CD4-positive, alpha-beta memory T cell (primary cell): Measurements from ENCODE around the gene CTNNA2. TPM values are rescaled to one million over a fixed set of nuclear protein-coding genes. Genes with fewer than 3 reads are reported as not detected.

Source experiments
- CTCF ChIA-PET: fragments of 350-600 bp; sonication (Branson Sonifier 250); formaldehyde crosslinking; loops from one replicate; lab custom pipeline; 2021; ENCODE audit warnings: inconsistent platforms; ENCODE audit not compliant: partially characterized antibody; lab: Charles Lee
- POLR2A ChIA-PET: fragments of 350-600 bp; sonication (Branson Sonifier 250); formaldehyde crosslinking; loops from one replicate; lab custom pipeline; 2021; ENCODE audit not compliant: partially characterized antibody; lab: Charles Lee
- DNase-seq, 5 donors: peaks; one replicate each; pipeline versions ENCODE4 v3.0.0 to v3.0.0-alpha.2; 2020 to 2022; ENCODE audit warnings: mixed read lengths in 1 of 5
- H3K27ac ChIP-seq: one replicate; pipeline ENCODE4 v1.7.0; 2013; ENCODE audit warnings: low read depth, low read length
- H3K27me3 ChIP-seq: 2 replicates; pipeline ENCODE4 v1.7.0; 2013; ENCODE audit warnings: mild to moderate bottlenecking, low read length, moderate library complexity; ENCODE audit not compliant: insufficient read depth
- H3K36me3 ChIP-seq: 2 replicates; pipeline ENCODE4 v1.7.0; 2013; ENCODE audit warnings: mild to moderate bottlenecking, low read length, moderate library complexity; ENCODE audit not compliant: insufficient read depth
- H3K4me1 ChIP-seq: 2 replicates; pipeline ENCODE4 v1.7.0; 2013; ENCODE audit warnings: mild to moderate bottlenecking, low read length, moderate library complexity; ENCODE audit not compliant: insufficient read depth
- H3K4me3 ChIP-seq, 2 donors: one replicate each; pipeline ENCODE4 v1.7.0; 2013; ENCODE audit warnings: low read length in 2 of 2, mild to moderate bottlenecking in 1 of 2
- H3K9me3 ChIP-seq, 2 donors: one replicate each; pipeline ENCODE4 v1.7.0; 2013; ENCODE audit warnings: low read length in 2 of 2, control low read depth in 1 of 2; ENCODE audit not compliant: control insufficient read depth in 1 of 2
- H3K27ac Mint-ChIP-seq, 7 donors: one replicate each; pipeline ENCODE4 v1.8.0; 2020 to 2021; ENCODE audit warnings: mixed read lengths in 7 of 7, mild to moderate bottlenecking in 6 of 7, inconsistent platforms in 3 of 7, moderate library complexity in 3 of 7
- H3K27me3 Mint-ChIP-seq, 2 donors: one replicate each; pipeline ENCODE4 v1.8.0; 2020 to 2021; ENCODE audit warnings: mixed read lengths in 2 of 2
- H3K36me3 Mint-ChIP-seq, 2 donors: one replicate each; pipeline ENCODE4 v1.8.0; 2020 to 2021; ENCODE audit warnings: mixed read lengths in 2 of 2, inconsistent platforms in 1 of 2, mild to moderate bottlenecking in 1 of 2
- H3K4me1 Mint-ChIP-seq, 4 donors: one replicate each; pipeline ENCODE4 v1.8.0; 2020 to 2021; ENCODE audit warnings: mixed read lengths in 4 of 4, mild to moderate bottlenecking in 1 of 4
- H3K4me3 Mint-ChIP-seq, 8 donors: one replicate each; pipeline ENCODE4 v1.8.0; 2020 to 2021; ENCODE audit warnings: mixed read lengths in 8 of 8, mild to moderate bottlenecking in 7 of 8, moderate library complexity in 6 of 8, inconsistent platforms in 3 of 8
- H3K9me3 Mint-ChIP-seq, 8 donors: one replicate each; pipeline ENCODE4 v1.8.0; 2020 to 2021; ENCODE audit warnings: mixed read lengths in 8 of 8, mild to moderate bottlenecking in 5 of 8, inconsistent platforms in 3 of 8, moderate library complexity in 1 of 8
- intact Hi-C: fragments of 100-400 bp; cut with micrococcal nuclease; formaldehyde crosslinking; loops from one replicate; pipeline ENCODE4 v1.15.1; 2023
- polyA plus RNA-seq, 2 donors: library from polyadenylated mRNA; unstranded; fragments of 300-500 nt; fragmentation: Illumina TruSeq; gene quantifications; one replicate each; pipeline ENCODE4 v1.2.3, GENCODE V29; 2021
- total RNA-seq, 2 experiments: library from RNA; stranded (reverse); gene quantifications; one replicate each; pipeline ENCODE4 v1.2.3, GENCODE V29; 2021

CTNNA2 gene
- total and polyA plus RNA-seq, 4 experiments from 2014 or later = not detected

GRCh38 chr2:79910643-79911042, 397.8 kb downstream of the CTNNA2 start:
- Histone ChIP-seq H3K9me3 (no peaks in the 10 kb centered on the region), H3K27ac (no peak overlapping the region), H3K27me3 (no peaks in the 10 kb centered on the region), H3K36me3 (no peaks in the 10 kb centered on the region), H3K4me1 (no peaks in the 10 kb centered on the region), H3K4me3 (no peak overlapping the region)
- Mint-ChIP-seq H3K27me3 (no peaks in the 10 kb centered on the region), H3K9me3 (peaks cover 0 to 8% (median 3%) of the 10 kb centered on the region in 8 donors), H3K36me3 (no peaks in the 10 kb centered on the region), H3K27ac (no peak overlapping the region), H3K4me1 (no peaks in the 10 kb centered on the region), H3K4me3 (no peak overlapping the region)
- CTCF ChIA-PET = no interaction called here
- intact Hi-C loops = no loop called here
- POLR2A ChIA-PET = no interaction called here
- no peak for DNase-seq

DNA sequence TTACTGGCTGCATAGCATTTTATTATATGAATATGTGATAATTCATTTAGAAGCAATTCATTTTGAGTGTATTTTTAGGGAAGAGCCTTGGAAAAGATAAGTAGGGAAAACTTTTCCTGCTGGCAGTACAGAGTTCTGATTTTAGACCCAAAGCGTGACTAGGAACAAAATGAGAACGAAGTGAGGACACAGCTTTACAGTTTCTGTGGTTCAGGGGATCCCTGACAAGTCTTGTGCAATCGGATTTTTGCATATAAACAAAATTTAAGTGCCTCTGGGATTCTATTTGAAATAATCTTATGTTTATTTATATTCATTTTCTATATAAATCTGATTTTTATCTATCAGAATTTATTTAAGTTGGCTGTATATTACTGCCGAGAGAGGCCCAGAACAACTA, 402.6 kb downstream of the CTNNA2 start:
- CTCF ChIA-PET = no interaction called here
- no peak overlapping the region for H3K27ac ChIP-seq
- intact Hi-C loops = no loop called here

GRCh38 chr2:79916285-79916684, 403.4 kb downstream of the CTNNA2 start:
- Histone ChIP-seq H3K4me3 (no peak overlapping the region), H3K27ac (no peak overlapping the region), H3K27me3 (no peaks in the 10 kb centered on the region), H3K9me3 (no peaks in the 10 kb centered on the region), H3K4me1 (no peaks in the 10 kb centered on the region), H3K36me3 (no peaks in the 10 kb centered on the region)
- ChIA-PET CTCF (no interaction called here), POLR2A (no interaction called here)
- no peak overlapping the region for H3K27ac Mint-ChIP-seq
- H3K9me3 Mint-ChIP-seq = peaks cover 0 to 19% (median 4%) of the 10 kb centered on the region in 8 donors
- no peak for DNase-seq
- intact Hi-C loops = no loop called here
- H3K36me3 Mint-ChIP-seq = no peaks in the 10 kb centered on the region
- H3K4me3 Mint-ChIP-seq = no peak overlapping the region
- no peaks in the 10 kb centered on the region for H3K27me3 Mint-ChIP-seq
- H3K4me1 Mint-ChIP-seq = no peaks in the 10 kb centered on the region

More for the DNA sequence above, 402.6 kb downstream of the CTNNA2 start:
- Mint-ChIP-seq H3K4me1 (no peaks in the 10 kb centered on the region), H3K36me3 (no peaks in the 10 kb centered on the region), H3K27me3 (no peaks in the 10 kb centered on the region), H3K27ac (no peak overlapping the region), H3K4me3 (no peak overlapping the region), H3K9me3 (peaks cover 0 to 19% (median 4%) of the 10 kb centered on the region in 8 donors)
- H3K36me3 ChIP-seq = no peaks in the 10 kb centered on the region
- no peak for DNase-seq
- no peaks in the 10 kb centered on the region for H3K4me1 ChIP-seq
- no peak overlapping the region for H3K4me3 ChIP-seq
- H3K9me3 ChIP-seq = no peaks in the 10 kb centered on the region
- POLR2A ChIA-PET = no interaction called here
- no peaks in the 10 kb centered on the region for H3K27me3 ChIP-seq

DNA sequence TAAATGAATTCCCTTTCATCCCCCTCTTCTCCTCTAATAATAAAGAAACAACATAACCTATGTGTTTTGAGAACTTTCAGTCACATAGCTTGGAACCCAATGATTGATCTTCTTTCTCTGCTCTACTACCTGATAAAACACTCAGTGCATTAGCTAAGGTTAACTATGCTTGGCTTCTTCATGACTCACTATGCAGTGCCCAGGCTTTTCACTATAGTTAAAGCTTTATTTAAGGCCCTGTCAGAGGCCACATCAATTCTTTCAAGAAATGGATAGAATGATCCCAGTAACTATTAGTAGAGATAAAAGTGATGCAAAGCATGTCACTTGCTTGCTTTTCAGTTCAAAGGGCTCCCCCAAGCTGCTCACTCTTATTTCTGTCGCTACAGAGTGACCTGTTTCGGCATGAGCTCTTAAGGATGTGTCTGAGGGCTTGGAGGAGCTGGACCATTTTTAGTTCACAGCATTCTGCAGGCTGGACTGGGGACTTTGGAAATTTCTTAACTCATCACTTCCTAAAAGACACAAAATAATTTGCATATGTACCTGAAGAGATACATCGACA, 407.7 kb downstream of the CTNNA2 start:
- Histone ChIP-seq H3K9me3 (no peaks in the 10 kb centered on the region), H3K27me3 (no peaks in the 10 kb centered on the region), H3K36me3 (no peaks in the 10 kb centered on the region), H3K4me3 (no peak overlapping the region), H3K27ac (no peak overlapping the region), H3K4me1 (no peaks in the 10 kb centered on the region)
- ChIA-PET POLR2A (no interaction called here), CTCF (no interaction called here)
- Mint-ChIP-seq H3K9me3 (peaks cover 0 to 15% (median 2%) of the 10 kb centered on the region in 8 donors), H3K4me1 (no peaks in the 10 kb centered on the region), H3K27me3 (no peaks in the 10 kb centered on the region), H3K4me3 (no peak overlapping the region), H3K36me3 (no peaks in the 10 kb centered on the region), H3K27ac (no peak overlapping the region)
- no peak for DNase-seq
- intact Hi-C loops = no loop called here

- H3K9me3 ChIP-seq = no peaks in the 10 kb centered on the region
- CTCF ChIA-PET = no interaction called here
- intact Hi-C loops = no loop called here
These were observed 416.8 kb downstream of the CTNNA2 start for GRCh38 chr2:79929624-79930023.

GRCh38 chr2:79935046-79935732, 422.3 kb downstream of the CTNNA2 start:
- peaks cover 0 to 1% (median 0%) of the 10 kb centered on the region in 4 donors for H3K4me1 Mint-ChIP-seq

More at GRCh38 chr2:79929624-79930023, 416.8 kb downstream of the CTNNA2 start:
- H3K27ac Mint-ChIP-seq = no peak overlapping the region
- POLR2A ChIA-PET = no interaction called here
- H3K27ac ChIP-seq = no peak overlapping the region
- peaks cover 0 to 6% (median 0%) of the 10 kb centered on the region in 8 donors for H3K9me3 Mint-ChIP-seq
- no peaks in the 10 kb centered on the region for H3K36me3 ChIP-seq
- no peak for DNase-seq
- H3K27me3 ChIP-seq = no peaks in the 10 kb centered on the region
- no peaks in the 10 kb centered on the region for H3K36me3 Mint-ChIP-seq
- H3K4me3 ChIP-seq = no peak overlapping the region
- no peak overlapping the region for H3K4me3 Mint-ChIP-seq
- no peaks in the 10 kb centered on the region for H3K27me3 Mint-ChIP-seq
- H3K4me1 Mint-ChIP-seq = no peaks in the 10 kb centered on the region
- H3K4me1 ChIP-seq = no peaks in the 10 kb centered on the region

GRCh38 chr2:79935771-79936657, 423.2 kb downstream of the CTNNA2 start:
- no peaks in the 10 kb centered on the region for H3K36me3 ChIP-seq
- no peaks in the 10 kb centered on the region for H3K27me3 ChIP-seq
- CTCF ChIA-PET = no interaction called here
- no peak overlapping the region for H3K27ac ChIP-seq
- Mint-ChIP-seq H3K4me3 (no peak overlapping the region), H3K9me3 (peaks cover 0 to 6% (median 0%) of the 10 kb centered on the region in 8 donors), H3K36me3 (no peaks in the 10 kb centered on the region), H3K27ac (no peak overlapping the region), H3K27me3 (peaks cover 0 to 1% of the 10 kb centered on the region in 2 donors), H3K4me1 (peaks cover 0 to 1% (median 0%) of the 10 kb centered on the region in 4 donors)
- DNase-seq = no peak
- POLR2A ChIA-PET = no interaction called here
- H3K4me1 ChIP-seq = no peaks in the 10 kb centered on the region
- H3K9me3 ChIP-seq = no peaks in the 10 kb centered on the region
- intact Hi-C loops = no loop called here
- H3K4me3 ChIP-seq = no peak overlapping the region

More at GRCh38 chr2:79935046-79935732, 422.3 kb downstream of the CTNNA2 start:
- no peaks in the 10 kb centered on the region for H3K9me3 ChIP-seq
- intact Hi-C loops = no loop called here
- POLR2A ChIA-PET = no interaction called here
- H3K4me1 ChIP-seq = no peaks in the 10 kb centered on the region
- H3K4me3 ChIP-seq = no peak overlapping the region
- CTCF ChIA-PET = no interaction called here
- no peak overlapping the region for H3K4me3 Mint-ChIP-seq
- no peaks in the 10 kb centered on the region for H3K36me3 Mint-ChIP-seq
- no peak for DNase-seq
- no peak overlapping the region for H3K27ac ChIP-seq
- H3K27me3 ChIP-seq = no peaks in the 10 kb centered on the region
- H3K27ac Mint-ChIP-seq = no peak overlapping the region
- H3K9me3 Mint-ChIP-seq = peaks cover 0 to 6% (median 0%) of the 10 kb centered on the region in 8 donors
- H3K27me3 Mint-ChIP-seq = peaks cover 0 to 1% of the 10 kb centered on the region in 2 donors
- no peaks in the 10 kb centered on the region for H3K36me3 ChIP-seq
